GM21367 (cell line): ENCODE measurements around the gene LBH.
A peak's percentile ranks its signal among the peaks of the same experiment; 100 is the strongest.

Experiments used
- ATAC-seq: cut with Tn5 transposase; IDR thresholded peaks from one replicate; pipeline ENCODE4 v1.9.1; 2021; ENCODE audit not compliant: unreplicated experiment

Gene LBH

DNA sequence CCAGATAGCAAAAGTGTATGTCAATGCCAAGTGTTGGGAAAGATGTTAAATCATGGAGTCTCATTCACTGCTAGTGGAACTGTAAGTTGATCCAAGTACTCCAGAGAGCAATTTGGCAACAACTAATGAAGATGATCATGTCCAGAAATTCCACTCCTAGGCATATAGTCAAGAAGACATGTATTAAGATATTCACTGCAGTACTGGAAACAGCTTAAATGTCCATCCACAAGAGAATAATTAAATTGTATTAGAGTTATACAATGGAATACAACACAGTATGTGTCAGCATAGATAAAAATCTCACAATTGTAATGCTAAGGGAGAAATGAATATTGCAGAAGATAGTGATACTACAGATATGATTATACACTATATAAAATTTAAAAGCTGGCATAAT lies 15.2 kb upstream of the LBH start:
- no peak for ATAC-seq

DNA sequence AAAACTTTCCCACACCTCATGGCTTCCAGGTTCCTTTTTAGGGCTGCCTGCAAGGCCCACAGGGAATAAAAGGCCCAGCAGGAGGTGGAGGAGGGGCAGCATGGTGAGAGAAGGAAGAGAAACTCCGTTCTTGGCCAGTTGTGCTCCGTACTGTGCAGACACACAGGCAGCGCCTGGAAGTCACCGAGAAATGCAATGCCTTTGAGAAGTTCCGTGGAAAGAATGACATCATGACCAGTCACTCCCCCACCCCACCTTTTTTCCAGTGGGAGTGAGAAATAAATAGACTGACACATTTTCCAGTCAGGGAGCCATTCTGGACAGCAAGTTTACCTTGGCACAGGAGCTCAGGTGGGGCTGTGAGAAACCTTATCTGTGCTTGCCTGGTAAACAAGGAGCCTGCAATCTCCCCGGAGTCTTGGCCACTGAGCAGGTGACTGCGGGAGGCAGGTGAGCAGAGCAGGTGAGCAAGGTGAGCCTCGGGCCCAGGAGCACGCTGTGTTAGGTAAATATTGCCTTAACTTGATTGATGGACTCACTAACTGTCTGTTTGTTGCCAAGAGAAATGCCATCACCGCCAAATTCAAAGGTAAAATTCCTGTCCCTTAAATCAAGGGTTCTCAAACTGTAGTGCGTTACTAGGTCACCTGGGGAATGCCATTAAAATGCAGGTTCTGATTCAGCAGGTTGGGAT lies 13.5 kb upstream of the LBH start:
- no peak for ATAC-seq

DNA sequence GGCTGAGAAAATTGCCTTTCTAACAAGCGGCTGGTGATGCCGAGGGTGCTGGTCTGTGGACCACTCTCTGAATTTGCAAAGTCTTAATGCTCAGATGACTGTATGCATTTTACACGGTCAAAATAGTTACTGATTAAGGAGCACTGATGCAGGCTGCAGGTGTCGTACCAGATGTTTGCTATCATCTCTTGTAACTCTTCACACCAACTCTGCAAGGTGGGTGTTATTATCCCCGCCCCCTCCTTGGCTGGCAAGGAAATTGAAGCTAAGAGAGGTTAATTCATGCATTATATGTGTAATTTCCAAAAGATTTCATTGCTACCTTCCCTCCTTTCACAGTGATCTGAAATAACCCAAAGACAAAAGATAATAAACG lies 13.0 kb upstream of the LBH start:
- no peak for ATAC-seq

DNA sequence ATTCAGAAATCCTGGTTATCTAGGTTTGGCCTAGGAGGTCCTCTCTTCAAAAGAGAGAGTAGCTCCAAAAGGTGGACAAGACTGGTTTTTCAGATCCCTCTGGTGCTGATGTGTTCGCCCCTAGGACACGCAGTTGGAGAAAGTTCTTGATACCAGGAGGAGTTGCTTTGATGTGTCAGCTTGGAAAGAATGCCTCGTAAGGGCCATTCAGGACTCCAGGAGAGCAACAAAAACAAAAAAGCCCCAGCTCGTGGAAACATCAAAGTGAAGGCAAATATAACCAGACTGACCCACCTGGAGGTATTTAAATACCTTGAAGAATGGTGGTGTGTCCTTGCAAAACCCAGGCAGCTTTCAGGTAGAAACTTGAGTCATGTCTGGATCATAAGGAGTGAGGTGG lies 12.5 kb upstream of the LBH start:
- no peak for ATAC-seq

DNA sequence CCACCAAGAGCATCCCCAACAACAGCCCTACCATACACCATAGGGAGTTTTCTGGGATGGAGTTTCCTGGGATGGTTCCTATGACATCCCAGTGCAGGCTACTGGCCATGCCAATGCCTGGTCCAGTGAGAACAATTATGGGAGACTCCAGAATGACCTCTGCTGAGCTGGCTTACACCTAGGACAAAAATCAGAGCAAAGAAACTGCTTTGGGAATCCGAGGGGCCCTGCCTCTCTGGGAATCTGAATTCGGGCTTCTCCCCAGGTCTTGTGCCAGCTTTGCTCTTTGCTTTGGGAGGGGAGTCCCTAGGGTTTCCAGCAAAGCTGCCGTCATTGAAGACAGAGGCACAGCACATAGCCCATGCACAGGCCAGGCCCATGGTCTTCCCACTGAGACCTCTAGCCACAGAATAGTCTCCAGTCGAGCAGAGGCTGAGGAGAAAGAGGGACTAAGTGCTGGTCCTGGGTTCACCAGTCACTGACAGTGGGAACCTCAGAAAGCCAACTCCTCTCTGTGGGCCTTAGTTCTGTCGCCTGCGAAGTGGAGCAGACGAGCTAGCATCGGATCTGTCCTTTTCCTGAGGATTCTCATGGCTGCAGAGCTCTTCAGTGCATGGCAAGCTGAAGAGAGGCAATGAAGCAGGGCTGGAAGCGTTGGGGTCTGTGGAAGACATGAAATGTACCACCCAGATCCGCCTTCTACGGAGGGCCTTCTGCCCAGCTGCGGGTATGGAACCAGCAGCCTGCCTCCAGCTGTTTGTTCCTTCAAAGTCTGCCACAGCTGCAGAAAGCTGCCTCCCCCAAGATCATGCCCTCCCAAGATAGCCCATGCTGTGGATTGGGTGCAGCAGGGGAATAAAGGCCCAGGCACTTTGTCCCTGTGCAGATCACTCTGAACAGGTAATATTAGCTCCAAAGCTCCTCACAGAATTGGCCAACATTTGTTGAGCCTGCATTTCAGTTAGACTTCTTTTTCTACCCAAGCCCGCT lies 11.2 kb upstream of the LBH start:
- no peak for ATAC-seq

DNA sequence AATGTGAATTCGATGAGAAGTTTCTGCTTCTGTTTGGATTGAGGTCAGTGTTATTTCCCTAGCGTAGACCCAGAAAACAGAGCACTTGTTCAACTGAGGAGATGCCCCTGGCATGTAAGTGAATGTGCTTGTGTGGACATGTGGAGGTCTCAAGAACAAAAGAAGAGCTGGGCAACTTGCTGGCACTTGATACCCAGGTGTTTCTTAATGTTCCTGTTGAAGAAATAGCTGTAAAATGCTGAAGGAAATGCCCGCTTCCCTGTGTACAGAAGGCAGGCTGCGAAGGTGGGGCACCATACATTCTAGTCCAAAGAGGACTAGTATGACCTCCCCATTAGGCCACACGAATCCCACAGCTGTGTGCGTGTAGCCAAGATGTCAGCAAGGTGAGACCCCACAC lies 9.8 kb upstream of the LBH start:
- ATAC-seq = no peak

DNA sequence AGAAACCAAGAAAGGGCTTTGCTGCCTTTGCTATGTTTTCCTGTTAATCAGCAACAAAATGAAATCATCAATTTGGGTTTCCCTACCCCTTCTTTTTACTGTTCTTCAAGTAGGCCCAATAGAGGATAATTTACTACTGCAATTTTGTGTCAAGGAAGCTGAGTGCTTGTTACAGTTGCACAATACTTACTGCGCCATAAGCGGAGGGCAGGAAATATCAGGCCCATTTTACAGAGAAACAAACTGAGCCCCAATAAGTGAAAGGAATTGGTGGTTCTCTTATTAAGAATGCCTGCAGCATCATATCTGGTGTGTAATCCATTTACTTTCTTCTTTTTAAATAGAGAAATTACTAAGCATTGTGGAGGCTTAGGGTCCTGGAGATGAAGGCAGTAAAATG lies 9.3 kb upstream of the LBH start:
- no peak for ATAC-seq

DNA sequence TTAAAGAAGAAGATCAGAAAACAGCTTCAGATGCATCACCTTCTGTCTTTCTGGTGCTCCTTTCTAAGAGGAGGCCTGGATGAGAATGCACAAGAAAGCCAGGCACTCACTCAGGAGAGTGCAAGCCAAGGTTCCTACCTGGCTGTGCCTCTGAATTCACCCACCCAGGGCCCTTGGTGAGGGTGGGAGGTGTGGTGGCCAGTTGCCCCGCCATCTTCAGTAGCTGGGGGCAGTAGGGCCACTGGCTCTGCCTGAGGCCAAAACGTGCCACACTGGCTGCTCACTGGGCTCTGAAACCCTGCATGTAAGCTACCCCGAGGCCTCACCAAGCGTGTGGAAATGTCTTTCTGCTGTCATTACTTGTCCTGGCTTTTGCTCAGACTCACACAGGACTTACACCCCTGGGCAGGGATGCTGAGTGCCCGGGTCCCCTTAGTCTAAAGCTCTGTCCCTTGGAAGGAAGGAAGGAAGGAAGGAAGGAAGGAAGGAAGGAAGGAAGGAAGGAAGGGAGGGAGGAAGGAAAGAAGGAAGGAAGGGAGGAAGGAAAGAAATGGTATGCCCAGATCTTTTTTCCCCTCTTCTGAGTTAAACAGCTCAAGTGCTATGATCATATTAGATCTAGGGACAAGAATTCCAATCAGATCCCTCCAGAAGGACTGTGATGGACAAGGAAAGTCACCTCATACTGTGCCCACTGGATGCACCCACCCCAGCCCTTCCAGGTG lies 8.5 kb upstream of the LBH start:
- ATAC-seq = no peak

DNA sequence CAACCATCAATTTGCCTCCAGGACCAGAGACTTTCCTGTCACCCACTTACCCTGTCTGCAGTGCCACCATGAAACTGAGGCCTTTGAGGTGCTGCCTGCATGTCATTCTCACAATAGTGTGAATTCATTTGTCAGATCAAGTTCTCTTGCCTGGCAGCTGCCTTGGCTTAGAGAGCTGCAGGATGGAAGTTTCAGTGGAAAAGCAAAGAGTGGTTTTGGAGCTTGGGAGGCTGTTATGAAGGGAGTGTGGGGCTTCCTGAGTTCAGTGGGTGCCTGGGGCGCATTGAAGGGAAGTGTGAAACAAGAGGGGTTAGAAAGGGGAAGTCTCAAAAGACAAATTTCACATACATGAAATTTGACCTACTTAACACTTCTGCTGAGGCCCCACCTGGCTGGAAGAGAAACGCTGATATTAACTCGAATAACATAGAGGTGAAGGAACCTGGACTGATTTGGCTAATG lies 7.9 kb upstream of the LBH start:
- no peak for ATAC-seq

DNA sequence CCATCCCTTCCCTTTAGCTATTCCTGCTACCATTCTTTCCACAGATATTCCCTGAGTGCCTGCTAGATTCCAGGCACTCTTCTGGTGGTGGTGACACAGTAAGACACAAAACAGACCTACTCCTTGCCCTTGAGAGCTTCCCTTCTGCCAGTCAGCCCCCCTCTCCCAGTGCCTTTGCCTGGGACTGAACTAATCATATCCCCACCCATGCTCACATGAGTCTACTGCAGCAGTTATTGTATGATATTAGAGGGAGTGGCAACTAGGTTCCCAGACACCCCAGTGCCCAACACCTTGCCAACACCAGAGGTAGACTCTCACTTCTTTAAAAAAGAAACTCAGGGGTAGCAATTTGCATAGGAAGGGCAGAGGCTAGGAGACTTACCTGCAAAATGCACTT lies 7.2 kb upstream of the LBH start:
- no peak for ATAC-seq

DNA sequence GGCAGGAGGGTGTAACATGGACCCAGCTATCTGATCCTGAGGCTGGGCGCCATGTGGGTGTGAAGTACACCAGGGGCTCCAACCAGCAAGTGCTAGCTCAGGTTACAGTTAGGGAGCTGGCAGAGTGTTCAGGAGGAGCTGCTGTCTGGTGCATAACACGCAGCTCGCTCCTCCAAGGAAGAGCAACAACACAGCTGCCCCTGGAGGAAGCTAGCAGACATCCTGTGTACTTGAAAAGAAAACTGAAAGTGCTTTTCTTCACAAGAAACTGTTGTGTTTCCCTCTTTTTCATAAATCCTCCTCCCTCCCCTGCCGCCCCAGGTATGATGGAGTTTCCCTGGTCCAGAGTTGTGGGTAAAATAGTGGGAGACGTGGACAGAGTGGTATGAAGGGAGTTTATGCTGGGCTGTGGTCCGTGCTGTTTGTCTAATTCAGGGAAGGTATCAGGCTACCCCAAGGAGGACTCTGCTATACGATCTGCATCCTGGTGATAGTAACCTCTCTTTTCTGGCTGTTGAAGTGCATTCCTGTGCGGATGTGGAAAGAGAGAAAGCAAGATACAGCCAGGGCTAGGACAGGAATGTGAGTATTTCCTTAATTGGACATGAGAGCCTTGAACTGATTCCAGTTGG lies 6.1 kb upstream of the LBH start:
- peak; percentile 45 for ATAC-seq

DNA sequence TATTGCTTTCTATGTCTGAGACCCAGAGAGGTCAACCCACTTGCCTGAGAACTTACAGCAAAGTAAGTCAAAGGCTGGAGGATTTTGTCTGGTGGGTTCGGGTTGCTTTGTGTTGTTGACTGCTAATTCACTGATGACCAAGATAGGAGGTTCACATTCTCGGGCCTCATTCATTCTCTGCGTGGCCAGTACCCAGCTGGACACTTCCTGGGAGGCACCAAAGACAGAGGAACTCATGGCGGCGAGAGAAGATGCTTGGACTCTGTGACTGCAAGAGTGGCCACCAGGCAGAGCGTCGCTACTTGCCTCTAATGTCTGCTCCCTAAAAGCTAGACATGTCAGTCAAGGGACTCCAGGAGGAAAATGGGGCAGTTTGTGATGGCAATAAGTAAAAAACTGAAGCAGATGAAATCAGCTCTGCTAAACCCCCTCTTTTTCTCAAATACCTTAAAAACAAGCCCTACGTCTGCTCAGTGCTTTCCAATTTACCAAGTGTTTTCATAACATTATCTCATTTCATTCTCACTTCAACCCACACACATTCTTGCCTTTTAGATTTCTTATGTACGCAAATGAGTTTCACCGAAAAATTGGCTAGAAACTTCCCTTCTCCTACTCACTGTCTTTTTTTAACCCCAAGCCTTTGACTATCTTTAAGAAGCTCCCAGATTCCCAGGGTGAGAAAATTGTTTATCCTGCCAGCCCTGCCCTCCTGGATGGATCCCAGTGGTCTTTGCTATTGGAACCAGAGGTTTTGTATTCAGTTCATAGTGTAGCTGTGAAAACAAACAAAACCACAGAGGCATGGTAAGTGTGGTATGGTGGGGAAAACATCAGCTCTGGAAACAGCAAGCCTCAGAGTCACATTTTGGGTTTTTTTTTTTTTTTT lies 4.9 kb upstream of the LBH start:
- no peak for ATAC-seq

DNA sequence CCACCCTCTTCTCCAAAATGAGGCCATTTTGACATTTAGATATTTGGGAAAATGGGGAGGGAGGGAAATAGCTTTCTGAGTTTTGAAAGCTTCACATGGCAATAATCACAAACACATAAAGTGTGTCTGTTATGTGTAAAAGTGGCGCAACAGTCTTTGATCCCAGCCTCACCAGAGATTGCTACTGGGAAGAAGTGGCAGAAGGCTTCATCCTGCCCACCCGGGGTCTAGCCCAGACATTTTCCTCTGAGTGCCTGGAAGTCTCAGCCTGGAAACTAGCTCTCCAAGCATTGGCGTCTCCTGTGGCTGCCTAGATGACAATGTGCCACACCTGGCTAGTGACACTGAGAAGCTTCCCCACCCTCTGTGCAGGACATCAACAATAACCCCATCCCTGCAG lies 1.7 kb upstream of the LBH start:
- ATAC-seq = no peak

DNA sequence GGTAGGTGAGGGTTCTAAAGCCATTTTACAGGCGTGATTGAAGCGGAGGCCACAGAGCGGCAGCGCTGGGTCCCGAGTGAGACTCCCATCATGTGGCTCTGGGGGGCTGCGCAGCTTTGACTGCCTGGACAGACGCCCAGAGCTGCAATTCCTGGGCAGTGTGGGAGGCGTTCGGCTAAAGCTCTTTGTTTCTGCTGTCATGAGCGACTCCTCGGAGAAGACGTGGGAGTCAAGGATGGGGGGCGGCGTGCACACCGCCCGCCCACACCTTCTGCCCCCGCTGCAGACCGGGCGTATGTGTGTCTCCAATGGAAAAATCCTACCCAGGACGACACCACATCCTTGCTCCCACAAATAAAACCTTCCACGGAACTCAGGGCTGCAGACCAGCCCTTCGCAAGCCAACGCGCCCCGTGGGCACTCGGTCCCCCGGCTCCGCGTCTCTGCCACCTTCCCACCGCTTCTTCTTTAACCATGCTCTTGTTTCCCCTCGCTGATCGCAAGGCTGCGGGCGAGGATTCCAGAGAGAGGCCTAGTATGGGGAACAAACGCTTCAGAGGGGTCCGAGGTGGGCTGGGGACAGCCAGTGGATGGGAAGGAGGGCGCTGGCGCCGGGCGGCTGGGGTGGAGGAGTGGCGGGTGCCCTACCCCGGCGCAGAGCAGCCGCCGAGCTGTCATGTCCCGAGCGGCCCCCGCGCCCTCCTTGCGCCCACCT lies 680 bp upstream of the LBH start:
- peak; percentile 16 for ATAC-seq

DNA sequence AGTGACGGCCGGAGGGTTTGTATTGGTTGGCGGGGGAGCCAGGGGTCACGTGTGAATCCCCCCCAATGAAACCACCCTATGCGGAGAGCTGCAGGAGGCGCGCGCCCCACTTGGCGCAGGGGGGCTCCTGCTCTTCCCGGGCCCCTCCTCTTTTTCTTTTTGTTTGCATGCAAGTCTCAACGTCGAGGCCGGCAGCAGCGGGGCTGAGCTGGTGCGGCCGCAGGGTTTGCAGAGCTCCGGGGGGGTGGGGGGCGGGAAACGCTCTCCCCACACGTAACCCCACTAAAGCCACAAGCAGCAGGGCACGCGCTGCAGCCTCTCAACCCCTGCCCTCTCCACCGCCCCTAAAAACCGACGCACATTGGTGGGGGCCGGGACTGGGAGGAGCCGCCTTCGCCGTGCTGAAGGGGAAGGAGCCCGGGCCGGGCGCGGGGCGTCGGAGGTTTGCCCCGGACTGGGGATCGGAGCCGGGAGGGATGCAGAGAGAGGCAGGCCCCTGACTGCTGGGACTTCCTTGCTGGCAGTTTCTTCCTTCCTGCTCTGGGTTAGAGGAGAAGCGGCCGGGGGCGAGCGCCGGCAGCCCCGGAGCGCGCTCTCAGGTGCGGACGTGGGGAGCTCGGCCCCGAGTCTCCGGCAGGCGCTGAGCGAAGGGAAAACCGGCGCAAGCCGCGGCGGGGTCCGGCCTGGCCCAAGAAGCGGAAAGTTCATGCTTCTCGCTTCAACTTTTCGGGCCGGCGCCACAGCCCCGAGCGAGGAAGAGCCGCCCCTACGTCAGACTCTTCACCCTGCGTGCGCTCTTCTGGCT lies 864 bp downstream of the LBH start:
- peak; percentile 19 for ATAC-seq

DNA sequence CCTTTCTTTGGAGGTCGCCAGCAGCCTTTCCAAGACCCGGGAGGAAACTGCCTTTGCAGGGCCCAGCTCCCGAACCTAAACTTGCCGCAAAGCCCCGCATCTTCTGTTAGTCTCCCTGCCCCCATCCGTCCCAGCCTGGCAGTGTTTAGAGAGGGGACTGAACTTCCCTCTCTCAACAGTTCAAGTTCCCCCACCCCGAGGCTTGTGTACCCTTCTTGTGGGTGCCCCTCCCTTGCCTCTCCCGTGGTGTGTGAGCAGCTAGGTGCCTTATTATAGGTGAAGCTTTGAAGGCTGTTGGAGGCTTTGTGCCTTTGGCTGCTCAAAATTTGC lies 1.4 kb downstream of the LBH start:
- no peak for ATAC-seq

DNA sequence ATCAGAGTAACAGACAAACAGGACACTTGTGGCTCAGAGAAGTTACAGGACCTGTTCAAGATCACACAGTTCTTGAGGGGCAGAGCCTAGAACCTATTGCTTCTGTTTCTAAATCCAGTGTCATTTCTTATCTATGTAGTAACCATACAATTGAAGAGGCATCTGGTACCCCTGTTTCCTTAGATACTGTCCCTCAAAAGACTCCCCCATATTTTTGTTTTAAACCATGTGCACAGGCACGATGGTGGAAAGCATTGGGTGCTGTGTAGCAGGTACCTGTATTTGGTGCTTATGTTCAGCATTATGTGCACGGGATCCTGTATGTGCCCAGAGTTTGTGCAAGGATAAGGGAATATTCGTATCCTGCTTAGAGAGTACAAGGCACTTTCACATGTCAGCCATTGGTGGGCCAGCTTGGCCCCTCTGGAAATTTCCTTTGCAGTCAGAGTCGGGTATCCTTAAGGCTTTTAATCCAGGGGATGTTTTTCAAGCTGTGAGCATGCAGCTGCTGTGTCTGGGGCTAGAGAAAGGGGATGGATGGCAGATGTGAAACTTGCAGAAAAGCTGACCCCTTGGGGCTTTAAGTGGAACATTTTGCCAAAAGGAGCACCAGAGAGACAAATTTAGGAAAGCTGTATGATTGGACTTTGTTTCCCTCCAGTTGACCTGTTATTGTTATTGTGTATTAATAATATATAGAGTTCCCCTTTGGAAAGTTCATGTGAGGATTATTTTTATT lies 2.1 kb downstream of the LBH start:
- no peak for ATAC-seq
